ENCODE measurements around the gene MYH11.
A peak's percentile ranks its signal among the peaks of the same experiment; 100 is the strongest.

The MYH11 gene

GRCh38 chr16:15856901-15857698, at the start of gene MYH11:
Gene MYH11, minus strand, starts transcription at chr16:15857028. Its CDS starts 18,776 bp downstream, at chr16:15838252.
- Histone ChIP-seq H3K27me3 (ENCODE audit: insufficient read depth, low read length) (peaks cover 57% of the 10 kb centered on the region), H3K27ac (ENCODE audit: low read length) (no peak within 1 kb of the TSS), H3K4me1 (ENCODE audit: insufficient read depth, low read length) (no peaks in the 10 kb centered on the region), H3K36me3 (ENCODE audit: insufficient read depth, low read depth, low read length) (no peaks in the 10 kb centered on the region), H3K9ac (ENCODE audit: low read depth, low read length) (peak within 1 kb of the TSS; percentile 55; the same call in 1 of the 2 replicates), H3K9me3 (ENCODE audit: insufficient read depth, low read depth, low read length) (no peaks in the 10 kb centered on the region), H3K4me3 (ENCODE audit: low read length) (peak within 1 kb of the TSS; percentile 76)

- H3K27ac ChIP-seq (ENCODE audit: low read length) = no peak overlapping the region
- no peak overlapping the region for H3K4me3 ChIP-seq (ENCODE audit: low read length)
- no peak overlapping the region for H3K9ac ChIP-seq (ENCODE audit: low read depth, low read length)
- H3K36me3 ChIP-seq (ENCODE audit: insufficient read depth, low read depth, low read length) = no peaks in the 10 kb centered on the region
- no peaks in the 10 kb centered on the region for H3K4me1 ChIP-seq (ENCODE audit: insufficient read depth, low read length)
- H3K9me3 ChIP-seq (ENCODE audit: insufficient read depth, low read depth, low read length) = no peaks in the 10 kb centered on the region
- H3K27me3 ChIP-seq (ENCODE audit: insufficient read depth, low read length) = no peaks in the 10 kb centered on the region
Measured at GRCh38 chr16:15906439-15906838, 49.6 kb upstream of the MYH11 start.

- H3K9ac ChIP-seq (ENCODE audit: low read depth, low read length) = no peak overlapping the region
- H3K27me3 ChIP-seq (ENCODE audit: insufficient read depth, low read length) = no peaks in the 10 kb centered on the region
- no peak overlapping the region for H3K4me3 ChIP-seq (ENCODE audit: low read length)
- H3K27ac ChIP-seq (ENCODE audit: low read length) = no peak overlapping the region
- H3K36me3 ChIP-seq (ENCODE audit: insufficient read depth, low read depth, low read length) = no peaks in the 10 kb centered on the region
- H3K4me1 ChIP-seq (ENCODE audit: insufficient read depth, low read length) = no peaks in the 10 kb centered on the region; the same call in 1 of the 2 replicates
- H3K9me3 ChIP-seq (ENCODE audit: insufficient read depth, low read depth, low read length) = no peaks in the 10 kb centered on the region
Measured at GRCh38 chr16:15903960-15904359, 47.1 kb upstream of the MYH11 start.

GRCh38 chr16:15900901-15901500, 44.2 kb upstream of the MYH11 start:
- Histone ChIP-seq H3K27ac (ENCODE audit: low read length) (no peak overlapping the region), H3K4me3 (ENCODE audit: low read length) (no peak overlapping the region), H3K36me3 (ENCODE audit: insufficient read depth, low read depth, low read length) (no peaks in the 10 kb centered on the region), H3K9me3 (ENCODE audit: insufficient read depth, low read depth, low read length) (no peaks in the 10 kb centered on the region), H3K4me1 (ENCODE audit: insufficient read depth, low read length) (no peaks in the 10 kb centered on the region; the same call in 1 of the 2 replicates), H3K27me3 (ENCODE audit: insufficient read depth, low read length) (no peaks in the 10 kb centered on the region), H3K9ac (ENCODE audit: low read depth, low read length) (no peak overlapping the region)

- Histone ChIP-seq H3K36me3 (ENCODE audit: insufficient read depth, low read depth, low read length) (no peaks in the 10 kb centered on the region), H3K9ac (ENCODE audit: low read depth, low read length) (no peak overlapping the region), H3K27me3 (ENCODE audit: insufficient read depth, low read length) (no peaks in the 10 kb centered on the region), H3K9me3 (ENCODE audit: insufficient read depth, low read depth, low read length) (no peaks in the 10 kb centered on the region), H3K4me3 (ENCODE audit: low read length) (no peak overlapping the region), H3K4me1 (ENCODE audit: insufficient read depth, low read length) (no peaks in the 10 kb centered on the region; the same call in 1 of the 2 replicates), H3K27ac (ENCODE audit: low read length) (no peak overlapping the region)
Measured at GRCh38 chr16:15900357-15900756, 43.5 kb upstream of the MYH11 start.

GRCh38 chr16:15899538-15900100, 42.8 kb upstream of the MYH11 start:
- no peaks in the 10 kb centered on the region; the same call in 1 of the 2 replicates for H3K4me1 ChIP-seq (ENCODE audit: insufficient read depth, low read length)
- no peak overlapping the region for H3K9ac ChIP-seq (ENCODE audit: low read depth, low read length)
- no peaks in the 10 kb centered on the region for H3K36me3 ChIP-seq (ENCODE audit: insufficient read depth, low read depth, low read length)
- H3K4me3 ChIP-seq (ENCODE audit: low read length) = no peak overlapping the region
- no peak overlapping the region for H3K27ac ChIP-seq (ENCODE audit: low read length)
- H3K27me3 ChIP-seq (ENCODE audit: insufficient read depth, low read length) = no peaks in the 10 kb centered on the region
- no peaks in the 10 kb centered on the region for H3K9me3 ChIP-seq (ENCODE audit: insufficient read depth, low read depth, low read length)

- no peaks in the 10 kb centered on the region for H3K36me3 ChIP-seq (ENCODE audit: insufficient read depth, low read depth, low read length)
- H3K9ac ChIP-seq (ENCODE audit: low read depth, low read length) = no peak overlapping the region
- H3K4me3 ChIP-seq (ENCODE audit: low read length) = no peak overlapping the region
- H3K9me3 ChIP-seq (ENCODE audit: insufficient read depth, low read depth, low read length) = no peaks in the 10 kb centered on the region
- no peaks in the 10 kb centered on the region; the same call in 1 of the 2 replicates for H3K4me1 ChIP-seq (ENCODE audit: insufficient read depth, low read length)
- H3K27me3 ChIP-seq (ENCODE audit: insufficient read depth, low read length) = no peaks in the 10 kb centered on the region
- H3K27ac ChIP-seq (ENCODE audit: low read length) = no peak overlapping the region
Measured at GRCh38 chr16:15898654-15899053, 41.8 kb upstream of the MYH11 start.

- H3K27ac ChIP-seq (ENCODE audit: low read length) = no peak overlapping the region
- H3K9ac ChIP-seq (ENCODE audit: low read depth, low read length) = no peak overlapping the region
- no peaks in the 10 kb centered on the region; the same call in 1 of the 2 replicates for H3K4me1 ChIP-seq (ENCODE audit: insufficient read depth, low read length)
Measured at GRCh38 chr16:15897834-15898254, 41.0 kb upstream of the MYH11 start.

GRCh38 chr16:15897121-15897780, 40.4 kb upstream of the MYH11 start:
- no peaks in the 10 kb centered on the region for H3K9me3 ChIP-seq (ENCODE audit: insufficient read depth, low read depth, low read length)
- no peak overlapping the region for H3K9ac ChIP-seq (ENCODE audit: low read depth, low read length)
- no peak overlapping the region for H3K4me3 ChIP-seq (ENCODE audit: low read length)
- H3K27ac ChIP-seq (ENCODE audit: low read length) = no peak overlapping the region
- no peaks in the 10 kb centered on the region for H3K27me3 ChIP-seq (ENCODE audit: insufficient read depth, low read length)
- no peaks in the 10 kb centered on the region; the same call in 1 of the 2 replicates for H3K4me1 ChIP-seq (ENCODE audit: insufficient read depth, low read length)
- H3K36me3 ChIP-seq (ENCODE audit: insufficient read depth, low read depth, low read length) = no peaks in the 10 kb centered on the region

More at GRCh38 chr16:15897834-15898254, 41.0 kb upstream of the MYH11 start:
- H3K9me3 ChIP-seq (ENCODE audit: insufficient read depth, low read depth, low read length) = no peaks in the 10 kb centered on the region
- H3K36me3 ChIP-seq (ENCODE audit: insufficient read depth, low read depth, low read length) = no peaks in the 10 kb centered on the region
- no peaks in the 10 kb centered on the region for H3K27me3 ChIP-seq (ENCODE audit: insufficient read depth, low read length)
- H3K4me3 ChIP-seq (ENCODE audit: low read length) = no peak overlapping the region

- H3K9ac ChIP-seq (ENCODE audit: low read depth, low read length) = no peak overlapping the region
- H3K9me3 ChIP-seq (ENCODE audit: insufficient read depth, low read depth, low read length) = no peaks in the 10 kb centered on the region
- no peaks in the 10 kb centered on the region; the same call in 1 of the 2 replicates for H3K4me1 ChIP-seq (ENCODE audit: insufficient read depth, low read length)
- no peak overlapping the region for H3K4me3 ChIP-seq (ENCODE audit: low read length)
- no peaks in the 10 kb centered on the region for H3K36me3 ChIP-seq (ENCODE audit: insufficient read depth, low read depth, low read length)
- H3K27me3 ChIP-seq (ENCODE audit: insufficient read depth, low read length) = no peaks in the 10 kb centered on the region
- H3K27ac ChIP-seq (ENCODE audit: low read length) = no peak overlapping the region
Measured at GRCh38 chr16:15894571-15895374, 37.9 kb upstream of the MYH11 start.

- no peak overlapping the region for H3K4me3 ChIP-seq (ENCODE audit: low read length)
- H3K4me1 ChIP-seq (ENCODE audit: insufficient read depth, low read length) = 0 out of 2 replicates have a peak, but pooled peaks cover 5% of the 10 kb centered on the region
- H3K27ac ChIP-seq (ENCODE audit: low read length) = no peak overlapping the region
- no peaks in the 10 kb centered on the region for H3K9me3 ChIP-seq (ENCODE audit: insufficient read depth, low read depth, low read length)
- no peaks in the 10 kb centered on the region for H3K27me3 ChIP-seq (ENCODE audit: insufficient read depth, low read length)
- H3K9ac ChIP-seq (ENCODE audit: low read depth, low read length) = no peak overlapping the region
- H3K36me3 ChIP-seq (ENCODE audit: insufficient read depth, low read depth, low read length) = no peaks in the 10 kb centered on the region
Measured at GRCh38 chr16:15891508-15891907, 34.7 kb upstream of the MYH11 start.

All from iPS-20b (cell line).